ENCODE measurements around the gene PACSIN2.

The PACSIN2 gene

GRCh38 chr22:42877158-42877557, 137.8 kb downstream of the PACSIN2 start:
- TF ChIP-seq CTCF (IDR thresholded peaks at IDR 0.05; ENCODE audit: insufficient read depth, low read length, poor library complexity, severe bottlenecking), result no peak
- Histone ChIP-seq H3K4me3 (replicated peaks; ENCODE audit: low read depth, low read length) (no peak overlapping the region), H3K36me3 (ENCODE audit: control insufficient read depth, insufficient read depth, low read length) (peaks cover 58% of the 10 kb centered on the region), H3K27me3 (replicated peaks; ENCODE audit: control insufficient read depth, insufficient read depth, low read length) (no peaks in the 10 kb centered on the region)
- no peak for DNase-seq (ENCODE audit: extremely low read depth, insufficient read length)

DNA sequence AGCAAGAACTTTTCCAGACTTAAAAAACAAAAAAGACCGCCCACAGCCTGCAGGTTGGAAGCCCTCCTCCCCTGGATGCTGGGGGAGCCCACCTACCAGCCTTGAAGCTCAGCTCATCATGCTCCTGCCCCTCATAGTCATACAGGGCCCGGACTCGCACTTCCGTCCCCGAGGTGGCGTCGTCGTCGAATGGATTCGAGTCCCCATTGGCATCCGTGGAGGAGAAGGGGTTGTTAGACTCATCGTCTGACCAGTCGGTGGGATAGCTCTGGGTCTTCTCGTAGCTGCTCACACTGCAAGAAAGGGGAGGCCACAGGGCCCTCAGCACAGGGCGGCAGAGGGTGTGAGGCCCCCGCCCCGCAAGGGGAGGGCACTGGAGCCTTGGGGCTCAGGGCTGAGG, 138.9 kb downstream of the PACSIN2 start:
- DNase-seq (ENCODE audit: extremely low read depth, insufficient read length), result no peak
- no peak overlapping the region for H3K4me3 ChIP-seq (replicated peaks; ENCODE audit: low read depth, low read length)
- no peak for TF ChIP-seq CTCF (IDR thresholded peaks at IDR 0.05; ENCODE audit: insufficient read depth, low read length, poor library complexity, severe bottlenecking)
- H3K27me3 ChIP-seq (replicated peaks; ENCODE audit: control insufficient read depth, insufficient read depth, low read length), result no peaks in the 10 kb centered on the region
- peaks cover 59% of the 10 kb centered on the region for H3K36me3 ChIP-seq (ENCODE audit: control insufficient read depth, insufficient read depth, low read length)

DNA sequence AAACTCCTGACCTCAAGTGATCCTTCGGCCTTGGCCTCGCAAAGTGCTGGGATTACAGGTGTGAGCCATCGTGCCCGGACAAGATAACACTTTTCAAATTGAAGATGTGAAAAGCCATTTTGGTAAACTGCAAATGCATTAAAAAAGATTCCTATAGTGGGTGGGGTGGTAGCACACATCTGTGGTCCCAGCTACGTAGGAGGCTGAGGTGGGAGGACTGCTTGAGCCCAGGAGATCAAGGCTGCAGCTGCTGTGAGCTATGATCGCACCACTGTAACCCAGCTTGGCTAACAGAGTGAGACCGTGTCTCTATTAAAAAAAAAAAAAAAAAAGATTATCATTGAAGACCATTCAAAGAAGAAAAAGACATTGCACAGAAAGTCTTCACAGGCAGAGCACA, 140.9 kb downstream of the PACSIN2 start:
- no peak for DNase-seq (ENCODE audit: extremely low read depth, insufficient read length)
- H3K36me3 ChIP-seq (ENCODE audit: control insufficient read depth, insufficient read depth, low read length), result peaks cover 51% of the 10 kb centered on the region
- no peak overlapping the region for H3K4me3 ChIP-seq (replicated peaks; ENCODE audit: low read depth, low read length)
- H3K27me3 ChIP-seq (replicated peaks; ENCODE audit: control insufficient read depth, insufficient read depth, low read length), result no peaks in the 10 kb centered on the region
- no peak for TF ChIP-seq CTCF (IDR thresholded peaks at IDR 0.05; ENCODE audit: insufficient read depth, low read length, poor library complexity, severe bottlenecking)

GRCh38 chr22:42873356-42873755, 141.6 kb downstream of the PACSIN2 start:
- no peak overlapping the region for H3K4me3 ChIP-seq (replicated peaks; ENCODE audit: low read depth, low read length)
- H3K27me3 ChIP-seq (replicated peaks; ENCODE audit: control insufficient read depth, insufficient read depth, low read length), result no peaks in the 10 kb centered on the region
- no peak for DNase-seq (ENCODE audit: extremely low read depth, insufficient read length)
- TF ChIP-seq CTCF (IDR thresholded peaks at IDR 0.05; ENCODE audit: insufficient read depth, low read length, poor library complexity, severe bottlenecking), result no peak
- peaks cover 47% of the 10 kb centered on the region for H3K36me3 ChIP-seq (ENCODE audit: control insufficient read depth, insufficient read depth, low read length)

DNA sequence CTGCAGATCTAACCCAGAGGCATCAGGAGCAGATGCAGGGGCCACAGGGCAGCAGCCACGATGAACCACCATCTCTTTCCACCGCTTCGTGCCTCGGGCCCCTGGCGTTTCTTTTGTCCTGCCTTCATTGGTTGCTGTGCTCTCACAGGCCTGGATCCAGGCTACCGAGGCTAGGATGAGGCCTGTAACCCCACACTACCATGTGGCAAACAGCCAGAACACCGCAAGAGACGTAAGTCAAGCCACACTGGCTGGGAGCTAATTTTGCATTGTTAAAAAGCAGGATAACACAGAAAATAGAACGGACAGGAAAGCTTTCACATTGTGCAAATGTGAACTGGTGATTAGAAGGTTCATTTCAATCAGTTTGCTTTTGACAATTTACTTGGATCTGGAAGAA, 142.1 kb downstream of the PACSIN2 start:
- DNase-seq (ENCODE audit: extremely low read depth, insufficient read length), result no peak
- no peaks in the 10 kb centered on the region for H3K27me3 ChIP-seq (replicated peaks; ENCODE audit: control insufficient read depth, insufficient read depth, low read length)
- H3K4me3 ChIP-seq (replicated peaks; ENCODE audit: low read depth, low read length), result no peak overlapping the region
- no peak for TF ChIP-seq CTCF (IDR thresholded peaks at IDR 0.05; ENCODE audit: insufficient read depth, low read length, poor library complexity, severe bottlenecking)
- H3K36me3 ChIP-seq (ENCODE audit: control insufficient read depth, insufficient read depth, low read length), result peaks cover 42% of the 10 kb centered on the region
